SH-SY5Y (cell line): ENCODE measurements around the gene MSH2.

Experiments used
- GATA2 ChIP-seq: IDR thresholded peaks from 2 replicates; pipeline ENCODE4 v1.6.1; 2011; ENCODE audit warnings: mild to moderate bottlenecking, low read depth, low read length
- GATA3 ChIP-seq: IDR thresholded peaks from 2 replicates; pipeline ENCODE4 v1.6.1; 2011; ENCODE audit warnings: low read depth, mild to moderate bottlenecking, low read length, moderate library complexity

GRCh38 chr2:47513981-47514520, 111.1 kb downstream of the MSH2 start:
- no peak for TF ChIP-seq GATA2
- no peak for TF ChIP-seq GATA3
